SK-N-SH (cell line): ENCODE measurements around the gene SLC25A17. TPM values are rescaled to one million over a fixed set of nuclear protein-coding genes. Genes with fewer than 3 reads are reported as not detected.

Experiments used
- CTCF ChIA-PET: fragments of 300-600, 350-600 bp; formaldehyde crosslinking; extraction: SDS; loops from one replicate; lab custom pipeline; 2021; lab: Yijun Ruan, JAX
- POLR2A ChIA-PET: fragments of 350-600 bp; sonication (Branson Sonifier 250); formaldehyde crosslinking; extraction: SDS; loops from one replicate; lab custom pipeline; 2020; ENCODE audit warnings: antibody characterized with exemption, inconsistent platforms; lab: Yijun Ruan, JAX
- DNase-seq: peaks from one replicate; pipeline ENCODE4 v3.0.0; 2012
- H2AFZ ChIP-seq: fragments of 200-600 bp; sonication (generic); 2 replicates; pipeline ENCODE4 v1.8.1; 2016; ENCODE audit warnings: antibody characterized with exemption, mild to moderate bottlenecking, low read depth
- H3F3A ChIP-seq: fragments of 200-600 bp; sonication (generic); replicated peaks from 2 replicates; pipeline ENCODE3; 2016; ENCODE audit warnings: antibody characterized with exemption, mild to moderate bottlenecking; ENCODE audit not compliant: insufficient read depth
- H3K27ac ChIP-seq, 2 experiments: fragments of 200-500 bp in 1 of 2; fragments of 200-600 bp in 1 of 2; sonication (Bioruptor generic) in 1 of 2; sonication (generic), shearing (Covaris generic) in 1 of 2; 2 replicates each; pipeline versions ENCODE4 v1.5.1 to v1.6.1; 2014 to 2016; ENCODE audit warnings: low read depth in 2 of 2, inconsistent platforms in 1 of 2, low read length in 1 of 2, mild to moderate bottlenecking in 1 of 2, mixed read lengths in 1 of 2
- H3K27me3 ChIP-seq: fragments of 200-600 bp; sonication (generic), shearing (Covaris generic); 2 replicates; pipeline ENCODE4 v1.6.1; 2016; ENCODE audit warnings: mixed run types; ENCODE audit not compliant: insufficient read depth
- H3K36me3 ChIP-seq, 2 experiments: fragments of 200-500 bp in 1 of 2; fragments of 200-600 bp in 1 of 2; sonication (Bioruptor generic) in 1 of 2; sonication (generic) in 1 of 2; replicated peaks in 1 of 2; 2 replicates each; pipeline versions ENCODE3 to v1.5.1; 2014 to 2016; ENCODE audit warnings: low read length in 1 of 2, mild to moderate bottlenecking in 1 of 2; ENCODE audit not compliant: insufficient read depth in 2 of 2, control insufficient read depth in 1 of 2
- H3K4me1 ChIP-seq, 2 experiments: fragments of 200-500 bp in 1 of 2; fragments of 200-600 bp in 1 of 2; sonication (Bioruptor generic) in 1 of 2; sonication (generic), shearing (Covaris generic) in 1 of 2; 2 replicates each; pipeline versions ENCODE4 v1.5.1 to v1.6.1; 2014 to 2016; ENCODE audit warnings: low read depth in 1 of 2, low read length in 1 of 2, mixed run types in 1 of 2; ENCODE audit not compliant: insufficient read depth in 2 of 2, control insufficient read depth in 1 of 2
- H3K4me2 ChIP-seq: fragments of 200-600 bp; sonication (generic), shearing (Covaris generic); 2 replicates; pipeline ENCODE4 v1.6.1; 2017; ENCODE audit warnings: mixed run types
- H3K4me3 ChIP-seq, 2 experiments: fragments of 200-500 bp in 1 of 2; fragments of 200-600 bp in 1 of 2; sonication (Bioruptor generic) in 1 of 2; sonication (generic), shearing (Covaris generic) in 1 of 2; 2 replicates each; pipeline versions ENCODE4 v1.5.1 to v1.8.1; 2014 to 2016; ENCODE audit warnings: low read depth in 2 of 2, inconsistent platforms in 1 of 2, low read length in 1 of 2, mild to moderate bottlenecking in 1 of 2, mixed read lengths in 1 of 2, moderate library complexity in 1 of 2
- H3K79me2 ChIP-seq: fragments of 200-600 bp; sonication (generic); 2 replicates; pipeline ENCODE4 v1.8.1; 2017; ENCODE audit warnings: mild to moderate bottlenecking; ENCODE audit not compliant: insufficient read depth
- H3K9ac ChIP-seq: fragments of 200-600 bp; sonication (generic); 2 replicates; pipeline ENCODE4 v1.6.1; 2017; ENCODE audit warnings: mixed run types
- H3K9me2 ChIP-seq: fragments of 200-600 bp; sonication (generic); 2 replicates; pipeline ENCODE4 v1.6.1; 2017; ENCODE audit warnings: mixed run types
- H3K9me3 ChIP-seq: fragments of 200-600 bp; sonication (generic); 2 replicates; pipeline ENCODE4 v1.6.1; 2017; ENCODE audit warnings: mixed run types, mild to moderate bottlenecking, moderate library complexity
- H4K20me1 ChIP-seq: fragments of 200-600 bp; sonication (generic); 2 replicates; pipeline ENCODE4 v1.6.1; 2017; ENCODE audit warnings: mild to moderate bottlenecking, mixed run types; ENCODE audit not compliant: insufficient read depth
- CHD2 ChIP-seq: fragments of 150-350 bp; IDR thresholded peaks from 2 replicates; pipeline ENCODE4 v1.6.1; 2018; ENCODE audit warnings: low read length; ENCODE audit not compliant: partially characterized antibody
- ELF1 ChIP-seq: IDR thresholded peaks from 2 replicates; pipeline ENCODE4 v1.4.0; 2012
- FOXM1 ChIP-seq: IDR thresholded peaks from 2 replicates; pipeline ENCODE4 v1.4.0; 2012; ENCODE audit warnings: low read depth, mild to moderate bottlenecking
- GABPA ChIP-seq: IDR thresholded peaks from 2 replicates; pipeline ENCODE4 v1.4.0; 2012; ENCODE audit warnings: low read depth, mild to moderate bottlenecking
- GATA2 ChIP-seq: sonication (generic); formaldehyde crosslinking; IDR thresholded peaks from 2 replicates; pipeline ENCODE4 v1.5.0; 2020; ENCODE audit warnings: mild to moderate bottlenecking, missing genetic modification reagents
- MXI1 ChIP-seq: IDR thresholded peaks from 2 replicates; pipeline ENCODE4 v1.6.1; 2012; ENCODE audit warnings: mild to moderate bottlenecking, low read depth, low read length, improper control_type of control experiment
- NFIC ChIP-seq: IDR thresholded peaks from 2 replicates; pipeline ENCODE4 v1.4.0; 2012; ENCODE audit warnings: borderline replicate concordance
- POLR2AphosphoS5 ChIP-seq: IDR thresholded peaks from 2 replicates; pipeline ENCODE4 v1.6.1; 2012; ENCODE audit warnings: low read depth, low read length
- RCOR1 ChIP-seq: fragments of 150-350 bp; IDR thresholded peaks from 2 replicates; pipeline ENCODE4 v1.6.1; 2017; ENCODE audit warnings: antibody characterized with exemption, low read length
- RFX5 ChIP-seq: IDR thresholded peaks from 2 replicates; pipeline ENCODE4 v1.6.1; 2012; ENCODE audit warnings: mild to moderate bottlenecking, improper control_type of control experiment, low read length
- RXRA ChIP-seq: IDR thresholded peaks from 2 replicates; pipeline ENCODE4 v1.4.0; 2012; ENCODE audit warnings: low read depth, mild to moderate bottlenecking, borderline replicate concordance
- TCF12 ChIP-seq: IDR thresholded peaks from 2 replicates; pipeline ENCODE4 v1.4.0; 2012
- YY1 ChIP-seq: IDR thresholded peaks from 2 replicates; pipeline ENCODE4 v1.4.0; 2012; ENCODE audit warnings: low read depth, mild to moderate bottlenecking
- WGBS: methylation state at CpG from one replicate; pipeline ENCODE4 v1.1.6; 2017; ENCODE audit warnings: low lambda C conversion rate; 5-methylcytosine and 5-hydroxymethylcytosine counted together
- polyA plus RNA-seq, 3 experiments: library from polyadenylated mRNA; depleted of rRNA; stranded (reverse); fragments of >200 nt; gene quantifications; 2 replicates each; pipeline ENCODE4 v1.2.3, GENCODE V29; 2012
- TF ChIP-seq, protein P1 (sequence below): IDR thresholded peaks from 2 replicates; pipeline ENCODE4 v1.6.1; 2012; ENCODE audit warnings: mild to moderate bottlenecking, low read depth, low read length, moderate library complexity
- TF ChIP-seq, protein P2 (sequence below): fragments of 150-350 bp; IDR thresholded peaks from 2 replicates; pipeline ENCODE4 v1.6.1; 2017; ENCODE audit warnings: antibody characterized with exemption, low read length, low read depth, borderline replicate concordance
- TF ChIP-seq, protein P3 (sequence below): IDR thresholded peaks from 2 replicates; pipeline ENCODE4 v1.4.0; 2012; ENCODE audit warnings: low read depth, borderline replicate concordance
- TF ChIP-seq, protein P4 (sequence below): fragments of 200-600 bp; sonication (generic); IDR thresholded peaks from 2 replicates; pipeline ENCODE4 v1.6.1; 2017; ENCODE audit warnings: antibody characterized with exemption, mild to moderate bottlenecking, moderate library complexity
- TF ChIP-seq, protein P5 (sequence below): fragments of 150-350 bp; IDR thresholded peaks from 2 replicates; pipeline ENCODE4 v1.6.1; 2016; ENCODE audit warnings: mild to moderate bottlenecking, low read depth, low read length
- TF ChIP-seq, protein P6 (sequence below): IDR thresholded peaks from 2 replicates; pipeline ENCODE4; 2012
- TF ChIP-seq, protein P7 (sequence below): IDR thresholded peaks from 2 replicates; pipeline ENCODE4 v1.4.0; 2012; ENCODE audit warnings: low read depth, borderline replicate concordance

The SLC25A17 gene
- polyA plus RNA-seq, 1 of the 3 experiments (the other 2 are of a cell fraction), result 11.1 TPM

DNA sequence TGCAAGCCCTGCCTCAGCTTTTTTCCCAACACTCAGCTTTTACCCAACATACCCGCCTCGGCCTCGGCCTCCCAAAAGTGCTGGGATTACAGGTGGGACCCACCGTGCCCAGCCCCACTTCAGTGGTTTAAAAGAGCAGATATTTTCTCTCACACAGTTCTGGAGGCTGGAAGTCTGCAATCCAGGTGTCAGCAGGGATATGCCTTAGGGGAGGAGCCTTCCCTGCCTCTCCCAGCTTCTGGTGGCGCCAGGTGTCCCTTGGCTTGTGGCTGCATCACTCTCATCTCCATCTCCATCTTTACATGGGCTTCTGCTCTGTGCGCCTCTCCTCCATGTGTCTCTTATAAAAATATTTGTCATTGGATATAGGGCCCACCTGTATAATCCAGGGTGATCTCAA lies 89.9 kb downstream of the SLC25A17 start:
- 80% methylated on average over 5 of the region's 6 CpGs for WGBS
- POLR2A ChIA-PET, result no interaction called here
- Histone ChIP-seq H3K4me2 (no peak overlapping the region), H2AFZ (no peak overlapping the region), H3K9me2 (no peaks in the 10 kb centered on the region), H3K27me3 (no peaks in the 10 kb centered on the region), H3K9me3 (no peaks in the 10 kb centered on the region), H3K27ac (no peak overlapping the region), H3K9ac (no peak overlapping the region), H3K4me3 (no peak overlapping the region), H3F3A (no peaks in the 10 kb centered on the region), H3K4me1 (peaks cover 2 to 3% of the 10 kb centered on the region in 2 experiments; a peak in 2 of 4 replicates), H3K36me3 (no peaks in the 10 kb centered on the region), H3K79me2 (no peaks in the 10 kb centered on the region), H4K20me1 (no peaks in the 10 kb centered on the region)
- CTCF ChIA-PET, result interaction anchor here (0.9 kb wide), 1 partner anchor 23 kb away, joined by 3 read pairs; no protein-coding TSS in a partner anchor
- TF ChIP-seq, protein P1, sequence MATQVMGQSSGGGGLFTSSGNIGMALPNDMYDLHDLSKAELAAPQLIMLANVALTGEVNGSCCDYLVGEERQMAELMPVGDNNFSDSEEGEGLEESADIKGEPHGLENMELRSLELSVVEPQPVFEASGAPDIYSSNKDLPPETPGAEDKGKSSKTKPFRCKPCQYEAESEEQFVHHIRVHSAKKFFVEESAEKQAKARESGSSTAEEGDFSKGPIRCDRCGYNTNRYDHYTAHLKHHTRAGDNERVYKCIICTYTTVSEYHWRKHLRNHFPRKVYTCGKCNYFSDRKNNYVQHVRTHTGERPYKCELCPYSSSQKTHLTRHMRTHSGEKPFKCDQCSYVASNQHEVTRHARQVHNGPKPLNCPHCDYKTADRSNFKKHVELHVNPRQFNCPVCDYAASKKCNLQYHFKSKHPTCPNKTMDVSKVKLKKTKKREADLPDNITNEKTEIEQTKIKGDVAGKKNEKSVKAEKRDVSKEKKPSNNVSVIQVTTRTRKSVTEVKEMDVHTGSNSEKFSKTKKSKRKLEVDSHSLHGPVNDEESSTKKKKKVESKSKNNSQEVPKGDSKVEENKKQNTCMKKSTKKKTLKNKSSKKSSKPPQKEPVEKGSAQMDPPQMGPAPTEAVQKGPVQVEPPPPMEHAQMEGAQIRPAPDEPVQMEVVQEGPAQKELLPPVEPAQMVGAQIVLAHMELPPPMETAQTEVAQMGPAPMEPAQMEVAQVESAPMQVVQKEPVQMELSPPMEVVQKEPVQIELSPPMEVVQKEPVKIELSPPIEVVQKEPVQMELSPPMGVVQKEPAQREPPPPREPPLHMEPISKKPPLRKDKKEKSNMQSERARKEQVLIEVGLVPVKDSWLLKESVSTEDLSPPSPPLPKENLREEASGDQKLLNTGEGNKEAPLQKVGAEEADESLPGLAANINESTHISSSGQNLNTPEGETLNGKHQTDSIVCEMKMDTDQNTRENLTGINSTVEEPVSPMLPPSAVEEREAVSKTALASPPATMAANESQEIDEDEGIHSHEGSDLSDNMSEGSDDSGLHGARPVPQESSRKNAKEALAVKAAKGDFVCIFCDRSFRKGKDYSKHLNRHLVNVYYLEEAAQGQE, result no peak
- TF ChIP-seq YY1 (no peak), MXI1 (no peak), RCOR1 (no peak), POLR2AphosphoS5 (no peak), NFIC (no peak), GABPA (no peak), ELF1 (no peak), RXRA (no peak), RFX5 (no peak), TCF12 (no peak), FOXM1 (no peak), GATA2 (CRISPR knock-in tag) (no peak), CHD2 (no peak)
- TF ChIP-seq, protein P2, sequence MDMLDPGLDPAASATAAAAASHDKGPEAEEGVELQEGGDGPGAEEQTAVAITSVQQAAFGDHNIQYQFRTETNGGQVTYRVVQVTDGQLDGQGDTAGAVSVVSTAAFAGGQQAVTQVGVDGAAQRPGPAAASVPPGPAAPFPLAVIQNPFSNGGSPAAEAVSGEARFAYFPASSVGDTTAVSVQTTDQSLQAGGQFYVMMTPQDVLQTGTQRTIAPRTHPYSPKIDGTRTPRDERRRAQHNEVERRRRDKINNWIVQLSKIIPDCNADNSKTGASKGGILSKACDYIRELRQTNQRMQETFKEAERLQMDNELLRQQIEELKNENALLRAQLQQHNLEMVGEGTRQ, result no peak
- TF ChIP-seq, protein P3, sequence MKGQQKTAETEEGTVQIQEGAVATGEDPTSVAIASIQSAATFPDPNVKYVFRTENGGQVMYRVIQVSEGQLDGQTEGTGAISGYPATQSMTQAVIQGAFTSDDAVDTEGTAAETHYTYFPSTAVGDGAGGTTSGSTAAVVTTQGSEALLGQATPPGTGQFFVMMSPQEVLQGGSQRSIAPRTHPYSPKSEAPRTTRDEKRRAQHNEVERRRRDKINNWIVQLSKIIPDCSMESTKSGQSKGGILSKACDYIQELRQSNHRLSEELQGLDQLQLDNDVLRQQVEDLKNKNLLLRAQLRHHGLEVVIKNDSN, result no peak
- TF ChIP-seq, protein P4, sequence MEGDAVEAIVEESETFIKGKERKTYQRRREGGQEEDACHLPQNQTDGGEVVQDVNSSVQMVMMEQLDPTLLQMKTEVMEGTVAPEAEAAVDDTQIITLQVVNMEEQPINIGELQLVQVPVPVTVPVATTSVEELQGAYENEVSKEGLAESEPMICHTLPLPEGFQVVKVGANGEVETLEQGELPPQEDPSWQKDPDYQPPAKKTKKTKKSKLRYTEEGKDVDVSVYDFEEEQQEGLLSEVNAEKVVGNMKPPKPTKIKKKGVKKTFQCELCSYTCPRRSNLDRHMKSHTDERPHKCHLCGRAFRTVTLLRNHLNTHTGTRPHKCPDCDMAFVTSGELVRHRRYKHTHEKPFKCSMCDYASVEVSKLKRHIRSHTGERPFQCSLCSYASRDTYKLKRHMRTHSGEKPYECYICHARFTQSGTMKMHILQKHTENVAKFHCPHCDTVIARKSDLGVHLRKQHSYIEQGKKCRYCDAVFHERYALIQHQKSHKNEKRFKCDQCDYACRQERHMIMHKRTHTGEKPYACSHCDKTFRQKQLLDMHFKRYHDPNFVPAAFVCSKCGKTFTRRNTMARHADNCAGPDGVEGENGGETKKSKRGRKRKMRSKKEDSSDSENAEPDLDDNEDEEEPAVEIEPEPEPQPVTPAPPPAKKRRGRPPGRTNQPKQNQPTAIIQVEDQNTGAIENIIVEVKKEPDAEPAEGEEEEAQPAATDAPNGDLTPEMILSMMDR, result no peak
- TF ChIP-seq, protein P5, sequence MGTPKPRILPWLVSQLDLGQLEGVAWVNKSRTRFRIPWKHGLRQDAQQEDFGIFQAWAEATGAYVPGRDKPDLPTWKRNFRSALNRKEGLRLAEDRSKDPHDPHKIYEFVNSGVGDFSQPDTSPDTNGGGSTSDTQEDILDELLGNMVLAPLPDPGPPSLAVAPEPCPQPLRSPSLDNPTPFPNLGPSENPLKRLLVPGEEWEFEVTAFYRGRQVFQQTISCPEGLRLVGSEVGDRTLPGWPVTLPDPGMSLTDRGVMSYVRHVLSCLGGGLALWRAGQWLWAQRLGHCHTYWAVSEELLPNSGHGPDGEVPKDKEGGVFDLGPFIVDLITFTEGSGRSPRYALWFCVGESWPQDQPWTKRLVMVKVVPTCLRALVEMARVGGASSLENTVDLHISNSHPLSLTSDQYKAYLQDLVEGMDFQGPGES, result no peak
- TF ChIP-seq, protein P6, sequence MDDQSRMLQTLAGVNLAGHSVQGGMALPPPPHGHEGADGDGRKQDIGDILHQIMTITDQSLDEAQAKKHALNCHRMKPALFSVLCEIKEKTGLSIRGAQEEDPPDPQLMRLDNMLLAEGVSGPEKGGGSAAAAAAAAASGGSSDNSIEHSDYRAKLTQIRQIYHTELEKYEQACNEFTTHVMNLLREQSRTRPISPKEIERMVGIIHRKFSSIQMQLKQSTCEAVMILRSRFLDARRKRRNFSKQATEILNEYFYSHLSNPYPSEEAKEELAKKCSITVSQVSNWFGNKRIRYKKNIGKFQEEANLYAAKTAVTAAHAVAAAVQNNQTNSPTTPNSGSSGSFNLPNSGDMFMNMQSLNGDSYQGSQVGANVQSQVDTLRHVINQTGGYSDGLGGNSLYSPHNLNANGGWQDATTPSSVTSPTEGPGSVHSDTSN, result no peak
- TF ChIP-seq, protein P7, sequence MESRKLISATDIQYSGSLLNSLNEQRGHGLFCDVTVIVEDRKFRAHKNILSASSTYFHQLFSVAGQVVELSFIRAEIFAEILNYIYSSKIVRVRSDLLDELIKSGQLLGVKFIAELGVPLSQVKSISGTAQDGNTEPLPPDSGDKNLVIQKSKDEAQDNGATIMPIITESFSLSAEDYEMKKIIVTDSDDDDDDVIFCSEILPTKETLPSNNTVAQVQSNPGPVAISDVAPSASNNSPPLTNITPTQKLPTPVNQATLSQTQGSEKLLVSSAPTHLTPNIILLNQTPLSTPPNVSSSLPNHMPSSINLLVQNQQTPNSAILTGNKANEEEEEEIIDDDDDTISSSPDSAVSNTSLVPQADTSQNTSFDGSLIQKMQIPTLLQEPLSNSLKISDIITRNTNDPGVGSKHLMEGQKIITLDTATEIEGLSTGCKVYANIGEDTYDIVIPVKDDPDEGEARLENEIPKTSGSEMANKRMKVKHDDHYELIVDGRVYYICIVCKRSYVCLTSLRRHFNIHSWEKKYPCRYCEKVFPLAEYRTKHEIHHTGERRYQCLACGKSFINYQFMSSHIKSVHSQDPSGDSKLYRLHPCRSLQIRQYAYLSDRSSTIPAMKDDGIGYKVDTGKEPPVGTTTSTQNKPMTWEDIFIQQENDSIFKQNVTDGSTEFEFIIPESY, result no peak
- DNase-seq, result no peak
